ENCODE measurements around the gene SPRING1. TPM values are rescaled to one million over a fixed set of nuclear protein-coding genes. Genes with fewer than 3 reads are reported as not detected.

SPRING1 gene, protein sequence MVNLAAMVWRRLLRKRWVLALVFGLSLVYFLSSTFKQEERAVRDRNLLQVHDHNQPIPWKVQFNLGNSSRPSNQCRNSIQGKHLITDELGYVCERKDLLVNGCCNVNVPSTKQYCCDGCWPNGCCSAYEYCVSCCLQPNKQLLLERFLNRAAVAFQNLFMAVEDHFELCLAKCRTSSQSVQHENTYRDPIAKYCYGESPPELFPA
- total RNA-seq: 72.8 and 77.0 TPM in 2 replicates

- Histone ChIP-seq H3K27me3 (ENCODE audit: control insufficient read depth, insufficient read depth, low read length) (no peaks in the 10 kb centered on the region), H3K4me3 (ENCODE audit: low read depth, low read length) (peak within 1 kb of the TSS; percentile 94), H3K36me3 (ENCODE audit: control insufficient read depth, insufficient read depth, low read length) (no peaks in the 10 kb centered on the region)
- TF ChIP-seq, protein P1, sequence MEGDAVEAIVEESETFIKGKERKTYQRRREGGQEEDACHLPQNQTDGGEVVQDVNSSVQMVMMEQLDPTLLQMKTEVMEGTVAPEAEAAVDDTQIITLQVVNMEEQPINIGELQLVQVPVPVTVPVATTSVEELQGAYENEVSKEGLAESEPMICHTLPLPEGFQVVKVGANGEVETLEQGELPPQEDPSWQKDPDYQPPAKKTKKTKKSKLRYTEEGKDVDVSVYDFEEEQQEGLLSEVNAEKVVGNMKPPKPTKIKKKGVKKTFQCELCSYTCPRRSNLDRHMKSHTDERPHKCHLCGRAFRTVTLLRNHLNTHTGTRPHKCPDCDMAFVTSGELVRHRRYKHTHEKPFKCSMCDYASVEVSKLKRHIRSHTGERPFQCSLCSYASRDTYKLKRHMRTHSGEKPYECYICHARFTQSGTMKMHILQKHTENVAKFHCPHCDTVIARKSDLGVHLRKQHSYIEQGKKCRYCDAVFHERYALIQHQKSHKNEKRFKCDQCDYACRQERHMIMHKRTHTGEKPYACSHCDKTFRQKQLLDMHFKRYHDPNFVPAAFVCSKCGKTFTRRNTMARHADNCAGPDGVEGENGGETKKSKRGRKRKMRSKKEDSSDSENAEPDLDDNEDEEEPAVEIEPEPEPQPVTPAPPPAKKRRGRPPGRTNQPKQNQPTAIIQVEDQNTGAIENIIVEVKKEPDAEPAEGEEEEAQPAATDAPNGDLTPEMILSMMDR (IDR thresholded peaks at IDR 0.05; ENCODE audit: insufficient read depth, low read length, poor library complexity, severe bottlenecking): no peak
- peak; percentile 98 for DNase-seq (ENCODE audit: low read depth)
Measured at GRCh38 chr12:116737774-116738657, at the start of gene SPRING1, which contains the start of gene RNFT2. SPRING1 (minus strand) TSS chr12:116738069; CDS start chr12:116737900, 169 bp downstream. RNFT2 (plus strand) TSS chr12:116738315; CDS start chr12:116740498, 2,183 bp downstream.

GRCh38 chr12:116784238-116784612 lies 46.4 kb upstream of the SPRING1 start:
- TF ChIP-seq, protein P1 (IDR thresholded peaks at IDR 0.05; ENCODE audit: insufficient read depth, low read length, poor library complexity, severe bottlenecking): no peak
- no peak overlapping the region for H3K4me3 ChIP-seq (ENCODE audit: low read depth, low read length)
- DNase-seq (ENCODE audit: low read depth): no peak
- H3K27me3 ChIP-seq (ENCODE audit: control insufficient read depth, insufficient read depth, low read length): no peaks in the 10 kb centered on the region
- no peaks in the 10 kb centered on the region for H3K36me3 ChIP-seq (ENCODE audit: control insufficient read depth, insufficient read depth, low read length)

- DNase-seq (ENCODE audit: low read depth): no peak
- Histone ChIP-seq H3K27me3 (ENCODE audit: control insufficient read depth, insufficient read depth, low read length) (no peaks in the 10 kb centered on the region), H3K4me3 (ENCODE audit: low read depth, low read length) (no peak overlapping the region), H3K36me3 (ENCODE audit: control insufficient read depth, insufficient read depth, low read length) (no peaks in the 10 kb centered on the region)
- TF ChIP-seq, protein P1 (IDR thresholded peaks at IDR 0.05; ENCODE audit: insufficient read depth, low read length, poor library complexity, severe bottlenecking): no peak
Measured at GRCh38 chr12:116783525-116784237, 45.8 kb upstream of the SPRING1 start.

- TF ChIP-seq, protein P1 (IDR thresholded peaks at IDR 0.05; ENCODE audit: insufficient read depth, low read length, poor library complexity, severe bottlenecking): no peak
- Histone ChIP-seq H3K27me3 (ENCODE audit: control insufficient read depth, insufficient read depth, low read length) (no peaks in the 10 kb centered on the region), H3K36me3 (ENCODE audit: control insufficient read depth, insufficient read depth, low read length) (no peaks in the 10 kb centered on the region), H3K4me3 (ENCODE audit: low read depth, low read length) (no peak overlapping the region)
- DNase-seq (ENCODE audit: low read depth): no peak
Measured at GRCh38 chr12:116780942-116781341, 43.1 kb upstream of the SPRING1 start.

DNA sequence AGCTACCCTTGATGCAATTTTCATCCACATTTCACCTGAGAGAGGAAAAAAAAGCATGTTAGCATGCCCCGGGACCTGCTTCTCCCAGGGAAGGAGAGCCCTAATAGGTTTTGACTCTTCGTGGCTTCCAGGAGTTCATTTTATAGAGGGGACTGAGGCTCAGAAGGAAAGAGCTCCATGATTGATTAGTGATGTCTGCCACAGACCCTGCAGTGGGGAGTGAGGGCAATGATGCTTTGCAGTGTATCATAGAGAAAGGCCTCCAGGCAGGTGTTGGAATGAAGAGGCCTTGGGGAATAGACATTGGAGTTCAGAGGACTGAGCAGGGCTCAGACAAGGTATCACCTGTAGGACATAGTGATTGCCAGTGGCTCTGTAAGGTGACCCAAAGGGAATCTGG lies 41.7 kb upstream of the SPRING1 start:
- DNase-seq (ENCODE audit: low read depth): no peak
- no peak overlapping the region for H3K4me3 ChIP-seq (ENCODE audit: low read depth, low read length)
- no peaks in the 10 kb centered on the region for H3K27me3 ChIP-seq (ENCODE audit: control insufficient read depth, insufficient read depth, low read length)
- TF ChIP-seq, protein P1 (IDR thresholded peaks at IDR 0.05; ENCODE audit: insufficient read depth, low read length, poor library complexity, severe bottlenecking): no peak
- no peaks in the 10 kb centered on the region for H3K36me3 ChIP-seq (ENCODE audit: control insufficient read depth, insufficient read depth, low read length)

All from kidney epithelial cell (primary cell).